D721Med (cell line): Measurements from ENCODE around the gene SFT2D3.

Experiments
- DNase-seq: peaks from one replicate; pipeline ENCODE4 v3.0.0; 2011; ENCODE audit warnings: low spot score; ENCODE audit not compliant: insufficient read length
- FAIRE-seq: peaks from 2 replicates; lab custom pipeline; 2011; peaks lifted over from hg19 to GRCh38; lab: Jason Lieb, UNC
- TF ChIP-seq, protein P1 (sequence below): IDR thresholded peaks from 2 replicates; pipeline ENCODE4 v1.5.1; 2012; ENCODE audit warnings: mild to moderate bottlenecking, control low read depth; ENCODE audit not compliant: insufficient read depth; ENCODE audit errors: missing control alignments

SFT2D3 gene

DNA sequence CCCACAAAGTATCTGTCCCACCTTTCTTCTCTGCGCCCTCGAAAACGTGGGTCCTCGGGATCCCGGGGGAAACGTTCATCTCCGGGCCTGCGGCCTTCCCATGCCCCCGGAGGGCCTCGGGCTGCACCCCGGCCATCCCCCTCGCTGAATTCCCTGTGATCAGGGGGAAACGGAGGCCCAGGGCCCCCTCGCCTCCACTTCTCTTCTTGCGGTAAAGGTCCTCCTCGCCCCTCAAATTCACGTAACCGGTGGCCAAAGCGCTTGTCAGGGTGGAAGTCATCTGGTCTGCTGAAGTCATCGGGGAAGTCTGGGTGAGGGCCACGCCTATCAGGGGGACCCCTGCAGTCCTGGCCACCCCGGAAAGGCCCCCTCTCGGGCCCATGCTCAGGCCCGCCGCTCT, 12.3 kb downstream of the SFT2D3 start:
- no peak for FAIRE-seq
- TF ChIP-seq, protein P1, sequence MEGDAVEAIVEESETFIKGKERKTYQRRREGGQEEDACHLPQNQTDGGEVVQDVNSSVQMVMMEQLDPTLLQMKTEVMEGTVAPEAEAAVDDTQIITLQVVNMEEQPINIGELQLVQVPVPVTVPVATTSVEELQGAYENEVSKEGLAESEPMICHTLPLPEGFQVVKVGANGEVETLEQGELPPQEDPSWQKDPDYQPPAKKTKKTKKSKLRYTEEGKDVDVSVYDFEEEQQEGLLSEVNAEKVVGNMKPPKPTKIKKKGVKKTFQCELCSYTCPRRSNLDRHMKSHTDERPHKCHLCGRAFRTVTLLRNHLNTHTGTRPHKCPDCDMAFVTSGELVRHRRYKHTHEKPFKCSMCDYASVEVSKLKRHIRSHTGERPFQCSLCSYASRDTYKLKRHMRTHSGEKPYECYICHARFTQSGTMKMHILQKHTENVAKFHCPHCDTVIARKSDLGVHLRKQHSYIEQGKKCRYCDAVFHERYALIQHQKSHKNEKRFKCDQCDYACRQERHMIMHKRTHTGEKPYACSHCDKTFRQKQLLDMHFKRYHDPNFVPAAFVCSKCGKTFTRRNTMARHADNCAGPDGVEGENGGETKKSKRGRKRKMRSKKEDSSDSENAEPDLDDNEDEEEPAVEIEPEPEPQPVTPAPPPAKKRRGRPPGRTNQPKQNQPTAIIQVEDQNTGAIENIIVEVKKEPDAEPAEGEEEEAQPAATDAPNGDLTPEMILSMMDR: no peak
- no peak for DNase-seq

DNA sequence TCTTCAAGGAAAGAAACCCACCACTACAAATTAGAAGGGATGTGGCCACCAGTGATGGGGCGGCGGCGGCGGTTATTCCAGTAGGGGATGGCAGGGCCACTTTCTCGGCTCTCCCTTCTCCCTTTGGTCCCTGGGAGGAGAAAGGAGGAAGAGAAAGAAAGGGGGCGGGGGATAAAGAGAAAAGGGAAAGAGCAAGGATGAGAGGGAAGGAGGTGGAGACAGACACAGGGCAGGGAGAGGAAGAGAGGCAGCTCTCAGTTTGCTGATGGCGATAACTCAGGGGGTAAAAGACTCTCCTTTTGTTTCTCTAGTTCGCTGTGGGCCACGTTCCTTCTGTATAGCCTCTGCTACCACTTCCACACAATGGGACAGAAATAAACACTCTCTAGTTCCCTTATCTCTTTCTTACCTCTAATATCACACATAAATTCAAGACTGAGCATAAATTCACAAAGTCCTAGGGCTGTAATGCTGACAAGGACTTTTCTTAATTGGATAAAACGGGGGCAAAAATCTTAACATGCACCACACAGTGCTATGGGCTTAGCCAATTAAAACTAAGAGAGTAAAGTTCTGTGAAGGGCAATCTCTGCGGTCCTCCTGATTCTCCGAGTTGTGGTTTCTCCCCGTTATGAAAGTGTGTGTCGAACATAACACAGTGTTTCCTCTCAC, 14.6 kb downstream of the SFT2D3 start:
- FAIRE-seq (no peak), DNase-seq (no peak)
- TF ChIP-seq, protein P1: no peak

DNA sequence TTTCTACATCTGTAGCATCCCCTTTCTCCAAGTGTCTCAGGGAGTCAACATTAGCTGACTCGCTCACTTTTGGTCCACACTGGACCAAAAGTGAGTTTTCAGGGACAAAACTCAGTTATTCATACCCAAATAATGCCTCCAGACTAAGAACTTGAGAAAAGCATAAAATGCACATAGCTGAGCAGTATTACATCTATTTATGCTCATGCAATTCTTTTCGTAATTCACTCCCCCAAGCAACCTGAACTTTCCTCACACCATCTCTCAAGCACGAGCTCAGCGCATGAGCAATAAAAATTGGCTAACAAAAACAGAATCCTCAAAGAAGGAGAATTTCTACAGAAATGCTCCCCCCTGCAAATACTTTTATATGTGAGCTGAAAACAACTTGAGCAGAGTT, 17.0 kb downstream of the SFT2D3 start:
- TF ChIP-seq, protein P1: no peak
- DNase-seq: no peak
- no peak for FAIRE-seq

DNA sequence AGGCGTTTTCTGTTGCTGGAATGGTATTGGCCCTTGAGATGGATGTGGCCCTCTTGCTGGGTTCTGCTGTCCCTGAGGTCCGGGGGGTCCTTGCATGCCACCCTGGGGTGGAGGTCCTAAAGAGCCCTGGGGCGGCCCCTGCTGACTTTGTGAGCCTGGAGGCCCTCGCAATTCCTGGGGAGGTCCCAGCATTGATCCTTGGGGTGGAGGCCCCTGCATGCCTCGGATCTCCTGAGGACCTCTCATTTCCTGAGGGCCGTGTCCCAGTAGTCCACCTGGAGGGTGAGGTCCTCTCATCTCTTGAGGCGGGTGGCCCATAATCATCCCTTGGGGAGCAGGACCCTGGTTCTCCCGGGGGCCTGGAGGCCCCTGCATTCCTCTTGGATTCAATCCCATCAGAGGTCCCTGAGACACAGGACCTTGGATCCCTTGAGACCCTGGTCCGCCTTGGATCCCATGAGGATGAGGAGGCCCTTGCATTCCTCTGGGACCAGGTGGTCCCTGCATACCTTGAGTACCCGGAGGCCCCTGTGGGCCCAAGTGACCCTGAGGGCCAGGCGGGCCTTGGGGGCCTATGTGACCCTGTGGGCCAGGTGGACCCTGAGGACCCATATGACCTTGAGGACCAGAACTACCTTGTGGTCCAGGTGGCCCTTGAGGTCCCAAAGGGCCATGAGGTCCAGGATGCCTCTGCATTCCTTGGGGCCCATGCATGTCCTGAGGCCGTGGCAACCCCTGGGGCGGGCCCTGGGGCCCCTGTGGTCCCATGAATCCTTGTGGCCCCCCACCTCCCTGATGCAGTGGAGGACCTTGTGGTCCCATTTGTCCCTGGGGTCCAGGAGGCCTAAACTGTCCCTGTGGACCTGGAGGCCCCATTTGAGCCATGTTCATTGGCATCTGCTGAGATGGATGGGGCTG, 18.3 kb downstream of the SFT2D3 start:
- FAIRE-seq: no peak
- TF ChIP-seq, protein P1: no peak
- no peak for DNase-seq

DNA sequence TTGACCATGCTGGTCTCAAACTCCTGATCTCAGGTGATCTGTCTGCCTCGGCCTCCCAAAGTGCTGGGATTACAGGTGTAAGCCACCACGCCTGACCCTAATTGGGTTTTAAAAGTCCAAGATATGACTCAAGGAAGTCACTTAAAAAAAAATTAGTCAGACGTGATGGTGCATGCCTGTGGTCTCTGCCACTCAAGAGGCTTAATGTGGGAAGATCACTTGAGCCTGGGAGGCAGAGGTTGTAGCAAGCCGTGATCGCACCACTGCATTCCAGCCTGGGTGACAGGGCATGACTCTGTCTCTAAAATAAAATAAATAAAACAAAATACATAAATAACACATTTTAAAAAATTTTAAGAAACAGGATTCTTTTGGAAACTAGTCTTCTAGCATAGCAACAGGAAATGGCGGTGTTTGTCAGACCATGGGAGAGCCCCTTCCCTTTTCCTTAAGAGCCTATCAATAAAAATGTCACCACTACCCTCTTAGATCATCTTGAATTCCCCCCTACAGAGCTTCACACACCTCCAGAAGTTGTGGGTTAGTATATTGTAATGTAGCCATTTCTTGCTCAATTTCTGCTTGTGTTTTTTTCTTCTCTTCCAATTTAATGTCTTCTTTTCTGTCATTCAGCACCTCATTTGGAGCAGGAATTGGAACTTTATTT, 20.1 kb downstream of the SFT2D3 start:
- DNase-seq: no peak
- FAIRE-seq: no peak
- TF ChIP-seq, protein P1: no peak

DNA sequence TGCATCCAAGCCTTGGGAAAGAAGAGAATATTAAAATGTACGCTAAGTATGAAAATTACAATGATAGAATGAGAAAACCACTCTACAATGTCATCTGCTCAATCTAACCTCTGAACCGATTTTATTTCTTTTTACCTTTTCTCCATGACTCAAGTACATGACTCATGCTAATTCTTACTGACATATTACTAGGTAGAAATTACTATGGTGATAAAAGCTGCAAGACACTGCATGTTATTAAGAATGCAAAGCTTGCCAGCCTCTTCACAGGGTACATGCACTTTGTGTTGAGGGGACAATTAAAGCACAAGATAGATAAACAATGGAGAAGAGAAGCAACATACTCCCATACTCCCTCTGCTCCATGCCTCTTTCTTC, 20.7 kb downstream of the SFT2D3 start:
- TF ChIP-seq, protein P1: no peak
- FAIRE-seq (no peak), DNase-seq (no peak)
